Measurements from ENCODE around the gene UBAP2.

DNA sequence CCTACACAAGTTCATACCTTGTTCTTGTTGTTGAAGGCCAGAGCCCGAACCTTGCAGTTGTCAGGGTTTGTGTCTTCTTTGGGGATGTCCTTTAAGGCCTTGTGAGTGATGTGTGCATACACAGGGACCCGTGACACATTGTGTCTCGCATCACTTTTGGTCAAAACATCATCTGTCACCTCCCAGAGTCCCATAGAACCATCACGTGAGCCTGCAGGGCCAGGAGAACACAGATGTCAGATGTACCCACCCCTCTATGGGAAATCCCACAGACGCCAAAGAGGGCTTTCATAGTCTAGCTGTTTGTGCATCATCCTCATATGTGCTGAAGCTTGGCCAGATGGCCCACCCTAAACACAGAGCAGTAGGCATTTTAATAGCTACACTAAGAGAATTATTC, 49.6 kb upstream of the UBAP2 start:
- no peak for TF ChIP-seq EZH2 (IDR thresholded peaks at IDR 0.05; ENCODE audit: insufficient read depth, low read length)
- TF ChIP-seq, protein P1, sequence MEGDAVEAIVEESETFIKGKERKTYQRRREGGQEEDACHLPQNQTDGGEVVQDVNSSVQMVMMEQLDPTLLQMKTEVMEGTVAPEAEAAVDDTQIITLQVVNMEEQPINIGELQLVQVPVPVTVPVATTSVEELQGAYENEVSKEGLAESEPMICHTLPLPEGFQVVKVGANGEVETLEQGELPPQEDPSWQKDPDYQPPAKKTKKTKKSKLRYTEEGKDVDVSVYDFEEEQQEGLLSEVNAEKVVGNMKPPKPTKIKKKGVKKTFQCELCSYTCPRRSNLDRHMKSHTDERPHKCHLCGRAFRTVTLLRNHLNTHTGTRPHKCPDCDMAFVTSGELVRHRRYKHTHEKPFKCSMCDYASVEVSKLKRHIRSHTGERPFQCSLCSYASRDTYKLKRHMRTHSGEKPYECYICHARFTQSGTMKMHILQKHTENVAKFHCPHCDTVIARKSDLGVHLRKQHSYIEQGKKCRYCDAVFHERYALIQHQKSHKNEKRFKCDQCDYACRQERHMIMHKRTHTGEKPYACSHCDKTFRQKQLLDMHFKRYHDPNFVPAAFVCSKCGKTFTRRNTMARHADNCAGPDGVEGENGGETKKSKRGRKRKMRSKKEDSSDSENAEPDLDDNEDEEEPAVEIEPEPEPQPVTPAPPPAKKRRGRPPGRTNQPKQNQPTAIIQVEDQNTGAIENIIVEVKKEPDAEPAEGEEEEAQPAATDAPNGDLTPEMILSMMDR (IDR thresholded peaks at IDR 0.05; ENCODE audit: insufficient read depth, low read depth, low read length) = no peak

All from astrocyte (in vitro differentiated cells and primary cell).